Bronchial epithelial cell (primary cell): ENCODE measurements around the gene SPRED2. TPM values are rescaled to one million over a fixed set of nuclear protein-coding genes. Genes with fewer than 3 reads are reported as not detected.

Experiments
- DNase-seq: peaks from one replicate; pipeline ENCODE4 v3.0.0-alpha.2; 2010; ENCODE audit warnings: low read depth
- FAIRE-seq: peaks from 2 replicates; lab custom pipeline; 2011; peaks lifted over from hg19 to GRCh38; lab: Jason Lieb, UNC
- H3K27me3 ChIP-seq: 2 replicates; pipeline ENCODE4 v1.5.1; 2011; ENCODE audit warnings: low read length; ENCODE audit not compliant: control insufficient read depth, insufficient read depth
- H3K36me3 ChIP-seq: 2 replicates; pipeline ENCODE4 v1.5.1; 2011; ENCODE audit warnings: low read length; ENCODE audit not compliant: control insufficient read depth, insufficient read depth
- H3K4me3 ChIP-seq: 2 replicates; pipeline ENCODE4 v1.5.1; 2011; ENCODE audit warnings: mild to moderate bottlenecking, low read depth, low read length, control low read depth
- total RNA-seq: library from RNA; depleted of rRNA; stranded (reverse); fragments of >200 nt; gene quantifications from 2 replicates; pipeline ENCODE4 v1.2.1, GENCODE V29; 2014
- TF ChIP-seq, protein P1 (sequence below): IDR thresholded peaks from 2 replicates; pipeline ENCODE4 v1.5.1; 2011; ENCODE audit warnings: mild to moderate bottlenecking, moderate library complexity, low read length, control low read depth, inconsistent platforms; ENCODE audit not compliant: insufficient read depth, severe bottlenecking

SPRED2 gene
- total RNA-seq, 1 donor from 2014 or later, result 3.4 TPM

DNA sequence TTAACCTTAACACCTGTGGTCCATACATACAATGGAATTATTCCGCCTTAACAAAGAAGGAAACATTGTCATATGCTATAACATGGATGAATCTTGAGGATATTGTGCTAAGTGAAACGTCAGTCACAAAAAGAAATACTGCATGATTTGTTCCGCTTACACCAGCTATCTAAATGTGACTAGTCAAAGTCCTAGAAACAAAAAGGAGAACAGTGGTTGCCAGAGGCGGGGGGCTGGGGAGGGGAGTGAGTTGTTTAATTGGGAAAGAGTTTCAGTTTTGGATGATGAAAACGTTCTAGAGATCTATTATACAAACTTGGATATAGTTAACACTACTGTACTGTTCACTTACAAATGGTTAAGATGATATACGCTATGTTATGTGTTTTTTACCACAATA lies 72.0 kb downstream of the SPRED2 start:
- Histone ChIP-seq H3K27me3 (no peaks in the 10 kb centered on the region), H3K36me3 (no peaks in the 10 kb centered on the region), H3K4me3 (no peak overlapping the region)
- no peak for DNase-seq
- FAIRE-seq, result no peak
- TF ChIP-seq, protein P1, sequence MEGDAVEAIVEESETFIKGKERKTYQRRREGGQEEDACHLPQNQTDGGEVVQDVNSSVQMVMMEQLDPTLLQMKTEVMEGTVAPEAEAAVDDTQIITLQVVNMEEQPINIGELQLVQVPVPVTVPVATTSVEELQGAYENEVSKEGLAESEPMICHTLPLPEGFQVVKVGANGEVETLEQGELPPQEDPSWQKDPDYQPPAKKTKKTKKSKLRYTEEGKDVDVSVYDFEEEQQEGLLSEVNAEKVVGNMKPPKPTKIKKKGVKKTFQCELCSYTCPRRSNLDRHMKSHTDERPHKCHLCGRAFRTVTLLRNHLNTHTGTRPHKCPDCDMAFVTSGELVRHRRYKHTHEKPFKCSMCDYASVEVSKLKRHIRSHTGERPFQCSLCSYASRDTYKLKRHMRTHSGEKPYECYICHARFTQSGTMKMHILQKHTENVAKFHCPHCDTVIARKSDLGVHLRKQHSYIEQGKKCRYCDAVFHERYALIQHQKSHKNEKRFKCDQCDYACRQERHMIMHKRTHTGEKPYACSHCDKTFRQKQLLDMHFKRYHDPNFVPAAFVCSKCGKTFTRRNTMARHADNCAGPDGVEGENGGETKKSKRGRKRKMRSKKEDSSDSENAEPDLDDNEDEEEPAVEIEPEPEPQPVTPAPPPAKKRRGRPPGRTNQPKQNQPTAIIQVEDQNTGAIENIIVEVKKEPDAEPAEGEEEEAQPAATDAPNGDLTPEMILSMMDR, result no peak

DNA sequence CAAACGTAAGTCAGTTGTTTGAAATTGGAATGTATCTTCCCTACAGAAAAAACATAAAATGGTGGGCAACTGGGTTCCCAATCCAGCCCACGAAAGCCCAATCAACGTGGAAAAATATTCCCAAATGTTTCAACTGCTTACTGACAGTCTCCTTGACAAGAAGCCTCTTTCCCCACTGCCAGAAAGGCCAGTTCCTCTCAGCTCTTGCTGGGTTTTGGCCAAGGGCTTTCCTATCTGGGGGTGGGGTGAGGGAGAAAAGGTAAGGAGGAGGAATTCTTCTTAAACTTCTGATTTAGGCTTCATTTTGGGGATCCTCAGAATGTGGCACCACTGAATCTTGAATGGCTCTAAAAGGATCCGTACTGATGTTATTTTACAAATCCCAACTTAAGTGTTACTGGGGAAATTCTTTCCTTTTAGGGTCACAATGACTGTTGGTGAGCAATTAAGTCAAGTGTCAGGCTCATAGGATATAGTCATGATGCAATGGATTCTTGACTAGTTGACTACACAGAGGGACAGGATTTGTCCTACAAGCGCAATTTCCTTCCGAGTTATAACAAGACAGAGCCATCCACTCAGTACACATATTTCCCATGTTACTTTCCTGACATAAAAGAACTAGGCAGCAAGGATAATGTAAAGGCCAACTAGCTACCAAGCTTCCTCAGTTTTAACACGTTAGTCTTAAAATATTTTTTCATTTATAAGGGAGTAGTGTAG lies 73.6 kb downstream of the SPRED2 start:
- no peaks in the 10 kb centered on the region for H3K27me3 ChIP-seq
- FAIRE-seq, result no peak
- TF ChIP-seq, protein P1, result no peak
- H3K36me3 ChIP-seq, result no peaks in the 10 kb centered on the region
- H3K4me3 ChIP-seq, result no peak overlapping the region
- DNase-seq, result no peak

DNA sequence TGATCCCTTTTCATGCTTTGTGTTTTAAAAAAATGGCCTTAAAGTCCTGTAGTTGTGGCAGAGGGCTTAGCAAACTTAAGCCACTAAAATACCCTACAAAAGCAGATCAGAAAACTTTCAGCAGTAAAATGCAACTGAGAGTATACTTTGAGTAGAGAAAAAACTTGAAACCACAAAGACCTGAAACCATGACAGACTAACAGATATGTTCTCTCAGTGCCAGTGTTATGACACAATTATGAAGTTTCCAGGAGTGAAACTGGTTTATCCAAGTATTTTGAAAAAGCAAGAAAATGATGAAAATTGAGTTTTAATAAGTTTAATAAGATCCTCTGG lies 74.5 kb downstream of the SPRED2 start:
- Histone ChIP-seq H3K4me3 (no peak overlapping the region), H3K27me3 (no peaks in the 10 kb centered on the region), H3K36me3 (no peaks in the 10 kb centered on the region)
- FAIRE-seq (no peak), DNase-seq (no peak)
- TF ChIP-seq, protein P1, result no peak

DNA sequence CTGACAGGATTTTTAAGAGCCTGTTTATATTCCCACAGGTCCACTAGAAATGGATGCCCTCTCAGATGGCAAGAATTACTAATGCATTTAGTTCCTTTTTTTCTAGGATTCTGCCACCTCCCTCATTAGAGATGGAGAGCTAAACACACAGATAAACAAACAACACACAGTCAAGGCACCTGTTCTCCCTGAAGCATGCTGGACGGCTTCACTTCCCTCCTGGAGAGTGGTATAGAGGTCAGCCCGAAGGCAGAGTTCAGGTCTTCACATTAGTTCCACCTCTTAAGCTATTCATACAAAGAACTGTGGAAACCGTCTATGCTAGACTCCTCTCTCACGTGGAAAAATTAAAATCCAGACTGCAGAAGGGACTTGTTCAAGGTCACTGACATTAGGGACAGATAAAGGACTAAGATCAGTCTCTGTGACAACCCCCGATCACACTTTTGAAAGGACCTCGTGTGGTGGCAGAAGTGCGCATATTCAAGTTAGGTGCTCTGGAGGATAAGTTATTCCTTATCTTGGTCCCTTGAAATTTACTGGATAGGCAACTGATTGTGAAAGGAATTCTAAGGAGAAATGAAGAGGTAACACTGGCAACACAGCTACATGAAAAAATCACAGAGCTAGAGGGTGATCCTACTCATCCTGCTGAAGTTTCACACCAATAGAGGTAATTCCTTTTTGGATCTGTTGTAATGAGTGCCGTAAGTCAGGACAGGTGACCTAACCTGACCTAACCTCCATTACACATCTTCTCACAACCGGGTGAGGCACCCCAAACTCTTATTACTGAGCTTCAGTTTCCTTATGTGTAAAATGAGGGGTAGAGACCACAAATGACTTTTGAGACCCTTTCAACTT lies 75.1 kb downstream of the SPRED2 start:
- Histone ChIP-seq H3K27me3 (no peaks in the 10 kb centered on the region), H3K36me3 (no peaks in the 10 kb centered on the region), H3K4me3 (no peak overlapping the region)
- TF ChIP-seq, protein P1, result no peak
- no peak for DNase-seq
- no peak for FAIRE-seq

DNA sequence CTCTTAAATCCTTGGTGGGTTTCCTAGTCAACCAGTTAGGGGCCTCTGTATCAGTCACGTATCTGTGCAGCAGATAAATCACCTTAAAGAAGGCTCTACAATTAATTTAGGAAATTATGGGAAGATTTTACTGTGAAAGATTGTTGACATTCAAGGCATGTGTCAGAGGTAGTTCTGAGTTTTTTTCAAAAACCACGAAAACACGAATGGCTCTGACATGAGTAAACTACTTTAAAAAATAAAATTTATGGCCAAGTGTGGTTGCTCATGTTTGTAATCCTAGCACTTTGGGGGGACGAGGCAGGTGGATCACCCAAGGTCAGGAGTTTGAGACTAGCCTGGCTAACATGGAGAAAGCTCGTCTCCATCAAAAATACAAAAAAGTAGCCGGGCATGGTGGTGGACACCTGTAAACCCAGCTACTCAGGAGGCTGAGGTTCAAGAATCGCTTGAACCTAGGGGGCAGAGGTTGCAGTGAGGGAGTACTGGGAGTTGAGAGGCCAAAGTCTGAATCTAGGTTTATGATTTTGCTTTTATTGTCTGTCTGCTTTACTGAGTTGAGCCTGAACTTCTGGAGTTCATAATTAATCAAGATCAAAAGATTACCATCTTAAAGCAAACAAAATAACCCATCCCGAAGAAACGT lies 77.1 kb downstream of the SPRED2 start:
- no peak for DNase-seq

More for the DNA sequence above, 77.1 kb downstream of the SPRED2 start:
- H3K36me3 ChIP-seq, result no peaks in the 10 kb centered on the region
- FAIRE-seq, result no peak
- H3K4me3 ChIP-seq, result no peak overlapping the region
- TF ChIP-seq, protein P1, result no peak
- H3K27me3 ChIP-seq, result no peaks in the 10 kb centered on the region
